ENCODE data around the gene HARBI1. TPM values are rescaled to one million over a fixed set of nuclear protein-coding genes. Genes with fewer than 3 reads are reported as not detected.

HARBI1 gene
- total and polyA plus RNA-seq, 9 of the 15 experiments (the other 6 are each of a cell fraction or from before 2014, with no cell fraction given): 3.5 to 8.4 (median 5.5) TPM

- TF ChIP-seq NFIC (IDR thresholded peaks at IDR 0.05) (peak; percentile 49; the same call in 1 of the 2 replicates), SMAD4 (CRISPR knock-in tag; conservative IDR thresholded peaks at IDR 0.05) (no peak), CEBPZ (IDR thresholded peaks at IDR 0.05; ENCODE audit: borderline replicate concordance, low read depth, low read length) (no peak), HMG20B (CRISPR knock-in tag; IDR thresholded peaks at IDR 0.05) (no peak), PURB (CRISPR knock-in tag; IDR thresholded peaks at IDR 0.05; ENCODE audit: low read depth) (no peak), ZNF347 (CRISPR knock-in tag; IDR thresholded peaks at IDR 0.05; ENCODE audit: low read depth) (no peak), MNT (conservative IDR thresholded peaks at IDR 0.05) (peak; percentile 31 to 47; a peak in 1 of 4 replicates), KHSRP (IDR thresholded peaks at IDR 0.05) (no peak), MAZ (CRISPR knock-in tag; conservative IDR thresholded peaks at IDR 0.05 in 1 of 2, IDR thresholded peaks at IDR 0.05 in 1 of 2) (peak in 1 of 2 experiments; percentile 35; a peak in 1 of 4 replicates), ETV6 (IDR thresholded peaks at IDR 0.05; ENCODE audit: borderline replicate concordance in 1 of 2, low read depth in 2 of 2, low read length in 1 of 2) (no peak), ETV6 (CRISPR knock-in tag; IDR thresholded peaks at IDR 0.05; ENCODE audit: borderline replicate concordance) (no peak), ZNF449 (CRISPR knock-in tag; IDR thresholded peaks at IDR 0.05) (no peak), ZNF717 (CRISPR knock-in tag; IDR thresholded peaks at IDR 0.05) (no peak), JUND (IDR thresholded peaks at IDR 0.05; ENCODE audit: borderline replicate concordance, low read depth, low read length) (peak; percentile 72; the same call in 1 of the 2 replicates), JUND (tag; IDR thresholded peaks at IDR 0.05; ENCODE audit: borderline replicate concordance, low read depth, low read length) (peak; percentile 9; the same call in 1 of the 3 replicates), SRSF3 (IDR thresholded peaks at IDR 0.05; ENCODE audit: insufficient read depth, low read length) (no peak), HDGF (IDR thresholded peaks at IDR 0.05) (no peak), SIRT6 (IDR thresholded peaks at IDR 0.05; ENCODE audit: low read depth, low read length) (no peak), DIDO1 (tag; IDR thresholded peaks at IDR 0.05; ENCODE audit: low read depth) (no peak), POLR2G (IDR thresholded peaks at IDR 0.05; ENCODE audit: low read depth, low read length) (no peak), POLR2AphosphoS2 (IDR thresholded peaks at IDR 0.05; ENCODE audit: low read length) (no peak), SLC30A9 (CRISPR knock-in tag; IDR thresholded peaks at IDR 0.05) (no peak), CBFA2T3 (IDR thresholded peaks at IDR 0.05) (peak; percentile 81)
Measured at GRCh38 chr11:46611526-46612304, 5.3 kb downstream of the HARBI1 start (continued).

All from K562 (cell line).